Stimulated activated CD8-positive, alpha-beta memory T cell treated with anti-CD3 and anti-CD28 coated beads, Interleukin-7, amount 100 ng/mL, for 48 hours (primary cell): ENCODE data around the gene PDE8A.

Experiments used
- DNase-seq, 2 donors: peaks; one replicate each; pipeline ENCODE4 v3.0.0-alpha.2; 2020; ENCODE audit warnings: low read depth in 1 of 2; ENCODE audit errors: extremely low read depth in 1 of 2

The PDE8A gene

DNA sequence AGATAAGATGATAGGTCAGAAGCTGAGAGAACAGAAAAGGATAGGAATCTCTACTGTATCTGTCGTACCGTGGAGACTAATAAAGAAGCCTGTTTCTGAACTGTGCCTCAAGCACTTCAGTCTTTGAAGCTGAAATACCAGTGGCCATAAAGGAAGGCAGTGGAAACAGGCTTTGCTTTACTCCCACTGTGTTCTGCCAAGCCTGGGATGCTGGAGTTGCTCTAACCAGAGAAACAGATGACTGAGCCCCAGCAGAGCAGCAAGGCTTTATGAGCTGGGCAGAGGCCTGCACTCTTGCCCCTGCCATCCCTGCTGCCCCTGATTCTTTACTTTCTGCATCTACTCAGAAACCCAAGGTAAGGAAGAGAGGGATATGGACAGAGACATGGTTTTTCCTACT, 89.4 kb downstream of the PDE8A start:
- no peak for DNase-seq

DNA sequence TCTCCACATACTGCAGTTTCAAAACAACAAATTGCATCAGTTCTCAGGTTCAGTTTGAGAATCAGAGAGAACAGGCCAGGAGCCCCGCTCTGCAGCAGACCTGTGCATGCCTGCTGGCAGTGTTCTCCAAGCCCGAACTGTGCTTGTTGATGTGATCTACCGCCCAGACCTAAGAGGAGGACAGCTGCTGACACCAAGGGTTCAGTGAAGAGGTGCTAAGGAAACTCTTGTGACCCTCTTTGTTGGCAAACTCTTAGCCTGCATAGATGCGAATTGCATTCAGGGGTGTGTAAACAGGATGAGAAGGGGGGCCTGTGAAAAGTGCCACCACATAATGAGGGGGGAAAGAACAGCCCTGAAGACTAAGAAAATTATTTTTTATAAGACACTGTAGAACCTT, 89.8 kb downstream of the PDE8A start:
- no peak for DNase-seq

DNA sequence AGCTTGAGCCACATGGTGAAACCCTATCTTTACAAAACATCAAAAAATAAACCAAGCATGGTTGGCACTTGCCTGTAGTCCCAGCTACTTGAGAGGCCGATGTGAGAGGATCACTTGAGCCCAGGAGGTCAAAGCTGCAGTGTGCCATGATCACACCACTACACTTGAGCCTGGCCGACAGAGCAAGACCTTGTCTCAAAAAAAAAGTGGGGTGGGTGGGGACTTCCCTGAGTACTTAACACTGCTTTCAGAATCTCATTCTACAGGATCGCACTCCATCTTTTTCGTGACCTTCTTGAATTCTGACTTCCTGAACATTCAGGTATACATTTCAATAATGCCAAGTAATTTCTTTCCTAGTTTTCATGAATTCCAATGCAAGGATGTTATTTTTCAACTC, 91.3 kb downstream of the PDE8A start:
- DNase-seq, result no peak

DNA sequence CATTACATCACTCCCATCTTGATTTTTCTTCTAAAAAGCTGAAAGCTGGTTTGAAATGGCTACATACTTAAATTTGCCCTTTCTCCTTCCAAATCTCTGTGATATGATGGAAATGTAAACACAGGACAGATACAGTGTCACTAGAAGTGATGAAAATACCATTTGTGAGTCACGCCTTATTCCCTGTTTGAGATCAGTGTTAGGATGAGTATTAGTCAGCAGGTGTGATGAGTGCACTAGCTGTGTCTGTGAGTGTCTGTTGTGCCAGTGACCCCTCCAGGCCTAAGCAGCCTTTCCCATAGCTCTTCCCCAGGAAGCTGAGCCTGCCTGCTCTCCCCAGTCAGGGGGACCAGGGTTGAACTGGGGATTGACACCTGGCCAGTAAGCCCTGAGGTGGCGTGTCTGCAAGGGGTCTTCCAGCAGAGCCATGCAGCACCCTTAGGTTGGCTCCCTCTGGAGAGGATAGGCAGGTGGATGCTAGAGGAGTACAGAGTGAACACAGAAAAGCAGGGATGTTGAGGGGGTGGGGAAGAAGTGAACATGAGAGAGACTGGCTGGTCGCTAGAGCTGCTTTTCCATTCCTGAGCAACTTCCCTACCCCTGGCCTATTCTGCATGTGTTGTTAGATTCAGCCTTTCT, 92.0 kb downstream of the PDE8A start:
- peak; percentile 1 to 7 for DNase-seq

DNA sequence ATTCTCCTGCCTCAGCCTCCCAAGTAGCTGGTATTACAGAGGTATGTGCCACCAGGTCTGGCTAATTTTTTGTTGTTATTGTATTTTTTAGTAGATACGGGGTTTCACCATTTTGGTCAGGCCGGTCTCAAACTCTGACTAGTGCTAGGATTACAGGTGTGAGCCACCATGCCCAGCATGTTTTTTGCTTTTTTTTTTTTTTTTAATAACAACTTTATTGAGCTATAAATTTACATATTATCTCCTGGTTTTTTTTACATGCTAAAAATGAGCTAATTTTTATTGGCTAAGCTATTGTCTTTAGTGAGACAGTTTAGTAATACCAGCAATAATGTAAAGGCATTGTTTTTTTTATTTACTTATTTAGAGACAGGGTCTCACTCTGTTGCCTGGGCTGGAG, 105.2 kb downstream of the PDE8A start:
- DNase-seq, result no peak

DNA sequence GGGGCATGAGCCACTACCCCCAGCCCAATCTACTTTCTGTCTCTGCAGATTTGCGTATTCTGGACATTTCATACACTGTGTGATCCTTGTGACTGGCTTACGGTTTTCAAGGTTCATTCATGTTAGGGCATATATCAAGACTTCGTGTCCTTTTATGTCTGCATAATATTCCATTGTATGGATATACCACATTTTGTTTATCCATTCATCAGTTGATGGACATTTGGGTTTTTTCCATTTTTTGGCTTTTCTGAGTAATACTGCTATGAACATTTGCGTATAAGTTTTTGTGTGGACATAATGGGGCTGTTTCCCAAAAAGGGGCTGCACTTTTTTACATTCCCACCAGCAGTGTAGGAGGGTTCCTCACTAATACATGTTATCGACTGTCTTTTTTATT, 106.6 kb downstream of the PDE8A start:
- DNase-seq, result no peak

DNA sequence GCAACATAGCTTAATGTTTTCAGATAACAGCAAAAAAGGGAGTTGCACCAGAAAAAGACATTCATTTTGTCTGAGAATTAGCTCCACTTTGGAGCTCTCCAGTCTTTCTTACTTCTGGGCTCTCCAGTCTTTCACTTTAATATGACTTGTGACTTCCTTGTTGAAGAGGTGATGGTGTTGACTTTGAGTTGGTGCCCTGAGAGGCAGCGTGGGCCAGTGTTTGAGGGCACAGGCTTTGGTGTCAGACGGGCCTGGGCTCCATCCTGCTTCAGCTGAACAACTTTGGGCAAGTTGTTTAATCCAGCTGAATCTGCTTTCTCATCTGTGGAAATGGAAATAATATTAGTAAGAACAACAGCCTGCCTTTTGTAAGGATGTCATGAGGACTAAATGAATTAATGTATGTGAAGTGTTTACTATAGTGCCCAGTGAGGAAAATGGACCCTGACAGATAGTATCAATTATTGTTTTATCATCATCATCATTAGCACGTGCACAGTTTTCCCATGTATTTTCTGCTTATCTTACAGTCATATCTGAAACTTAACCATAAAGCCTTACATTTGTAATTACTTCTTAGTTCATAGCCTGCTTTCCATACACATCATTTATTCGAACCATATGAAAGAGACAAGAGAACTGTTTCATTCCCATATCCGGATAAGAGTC, 108.4 kb downstream of the PDE8A start:
- no peak for DNase-seq

DNA sequence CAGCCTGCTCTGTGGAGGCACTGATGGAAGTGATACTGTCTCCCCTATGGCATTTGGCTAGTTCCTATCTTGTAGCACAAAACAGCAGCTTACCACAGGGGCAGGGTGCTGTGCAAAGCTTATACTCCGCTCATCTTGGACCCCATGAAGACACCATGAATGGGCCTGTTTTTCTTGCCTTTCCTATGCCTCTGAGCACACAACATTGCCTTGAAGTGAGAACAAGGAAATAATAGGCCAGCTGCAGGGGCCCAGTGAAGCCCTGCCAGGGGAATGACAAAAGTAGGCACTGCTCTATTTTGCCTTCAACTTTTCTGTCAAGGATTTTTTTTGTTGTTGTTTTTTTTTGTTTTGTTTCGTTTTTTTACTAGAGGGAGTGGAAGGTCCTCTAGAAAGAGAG, 110.3 kb downstream of the PDE8A start:
- no peak for DNase-seq

DNA sequence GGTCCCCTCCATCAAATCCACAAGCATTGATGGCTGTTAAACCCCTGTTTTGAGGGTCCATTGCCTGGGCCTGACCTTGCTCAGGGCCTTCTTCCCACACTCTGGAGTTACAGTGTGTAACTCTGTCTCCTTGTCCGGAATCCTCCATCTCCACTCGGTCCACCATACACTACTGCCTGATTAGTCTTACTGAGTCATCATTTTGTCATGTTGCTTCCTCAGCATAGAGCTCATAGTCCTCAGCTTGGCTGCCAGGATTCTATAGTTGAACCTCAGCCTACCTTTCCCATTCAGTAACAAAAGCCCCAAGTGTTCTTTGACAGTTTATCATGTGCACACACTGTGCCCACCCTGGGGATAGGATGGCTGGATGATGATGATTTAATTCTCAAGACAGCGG, 113.0 kb downstream of the PDE8A start:
- DNase-seq, result no peak

DNA sequence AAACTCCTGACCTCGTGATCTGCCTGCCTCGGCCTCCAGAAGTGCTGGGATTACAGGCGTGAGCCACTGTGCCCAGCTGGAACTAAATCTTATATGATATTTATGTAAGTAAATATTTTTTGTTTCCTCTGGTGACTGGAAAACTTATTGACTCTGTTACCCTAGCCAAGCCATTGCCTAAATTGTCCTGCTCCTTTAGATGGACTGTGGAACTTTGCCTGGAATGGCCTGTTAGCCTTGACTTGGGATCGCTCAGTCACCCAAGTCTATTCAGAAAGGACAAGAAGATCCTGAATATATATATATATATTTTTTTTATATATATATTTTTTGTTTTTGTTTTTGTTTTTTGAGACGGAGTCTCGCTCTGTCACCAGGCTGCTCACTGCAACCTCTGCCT, 113.9 kb downstream of the PDE8A start:
- no peak for DNase-seq

DNA sequence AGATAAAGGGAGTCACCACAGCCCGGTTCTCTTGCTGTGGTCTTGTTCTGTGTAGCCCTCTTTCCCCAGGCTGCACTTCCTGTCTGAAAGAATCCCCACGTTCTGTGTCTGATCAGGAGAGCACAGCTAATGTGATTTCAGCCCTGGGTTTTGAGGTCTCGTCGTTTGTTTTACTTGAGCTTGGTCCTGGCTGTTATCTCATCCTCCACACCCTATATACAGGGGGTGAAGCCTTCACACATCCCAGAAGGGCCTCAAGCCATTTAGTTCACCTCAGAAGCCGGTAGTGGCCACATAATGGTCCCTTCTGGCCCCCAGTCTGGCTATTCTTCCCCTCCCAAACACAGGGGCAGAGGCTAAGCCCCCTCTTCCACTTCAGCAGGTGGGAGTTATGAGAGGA, 115.6 kb downstream of the PDE8A start:
- no peak for DNase-seq

DNA sequence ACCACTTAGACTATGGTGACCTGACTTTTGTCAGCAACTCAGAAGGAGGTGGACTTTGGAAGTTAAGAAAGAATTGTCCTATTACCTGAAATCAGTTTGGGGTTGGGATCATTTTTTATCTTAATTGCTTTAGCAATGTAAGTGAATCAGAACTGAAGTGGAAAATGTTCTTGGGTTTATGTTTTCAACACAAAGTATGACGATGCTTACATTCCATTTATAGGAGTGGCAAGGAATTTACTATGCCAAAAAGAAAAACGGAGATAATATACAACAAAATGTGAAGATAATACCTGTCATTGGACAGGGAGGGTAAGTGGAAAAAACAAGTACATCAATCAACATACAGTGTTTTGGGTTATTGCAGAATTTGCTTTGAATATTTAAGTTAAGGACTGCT, 116.1 kb downstream of the PDE8A start:
- no peak for DNase-seq

DNA sequence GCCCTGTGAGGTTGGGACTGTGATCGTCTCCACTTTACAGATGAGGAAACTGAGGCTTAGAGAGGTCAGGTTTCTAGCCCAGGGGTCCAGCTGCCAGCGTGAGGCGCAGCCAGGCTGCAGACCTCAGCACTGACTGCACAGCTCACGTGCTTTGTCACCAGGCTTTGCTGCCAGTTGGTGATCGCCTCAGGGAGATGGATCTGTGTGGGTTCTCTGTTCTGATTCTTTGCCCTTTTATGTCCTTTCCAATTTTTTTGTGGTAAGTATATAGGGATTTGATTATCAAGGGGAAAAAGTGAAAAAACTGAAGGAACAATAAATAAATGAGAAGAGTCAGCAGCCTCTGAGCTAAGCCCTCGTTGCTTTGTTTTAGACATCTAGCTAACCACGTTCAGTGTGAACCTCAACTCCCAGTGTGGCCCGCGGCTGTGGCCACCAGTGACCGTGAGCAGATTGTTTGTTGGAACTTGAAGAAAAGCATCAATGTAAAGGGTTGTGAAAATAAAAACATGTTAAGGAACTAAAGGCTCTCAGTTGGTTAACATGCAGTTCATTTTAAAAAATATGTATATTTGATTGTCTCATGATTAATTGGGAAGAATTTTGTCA, 117.6 kb downstream of the PDE8A start:
- DNase-seq, result no peak

DNA sequence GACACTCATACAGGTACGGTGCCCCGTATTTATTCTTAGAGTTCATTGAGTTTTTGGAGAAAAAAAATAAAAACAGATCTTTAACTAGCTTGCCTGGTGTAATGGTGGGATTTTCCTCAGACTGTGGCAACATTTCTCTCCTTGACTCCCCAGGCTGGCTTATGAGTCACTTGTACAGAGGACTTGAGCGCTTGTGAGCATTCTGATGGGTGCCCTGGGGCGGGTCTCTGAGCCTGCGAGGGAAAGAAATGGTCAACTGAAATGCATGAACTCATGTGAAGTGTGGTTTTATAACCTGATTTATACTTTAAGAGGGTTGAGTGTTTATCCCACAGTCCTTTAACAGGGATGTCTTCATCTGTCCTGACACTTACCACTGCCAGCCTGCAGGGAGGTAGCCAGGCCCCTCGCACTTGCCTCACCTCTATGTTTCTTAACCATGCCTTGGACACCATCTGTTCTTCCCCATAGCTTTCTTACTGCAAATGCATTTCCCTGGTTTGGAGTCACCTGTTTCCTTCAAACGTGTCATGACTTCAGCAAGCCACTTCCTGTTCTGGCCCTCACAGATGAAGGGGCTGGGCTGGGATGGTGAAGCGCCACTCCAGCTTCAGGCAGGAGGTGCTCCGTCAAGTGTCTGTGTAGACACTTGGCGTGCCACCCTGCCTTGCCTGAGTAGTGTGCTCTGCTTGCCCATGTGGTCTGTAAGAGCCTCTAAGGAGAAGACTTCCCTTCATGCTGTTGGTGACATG, 118.7 kb downstream of the PDE8A start:
- no peak for DNase-seq

DNA sequence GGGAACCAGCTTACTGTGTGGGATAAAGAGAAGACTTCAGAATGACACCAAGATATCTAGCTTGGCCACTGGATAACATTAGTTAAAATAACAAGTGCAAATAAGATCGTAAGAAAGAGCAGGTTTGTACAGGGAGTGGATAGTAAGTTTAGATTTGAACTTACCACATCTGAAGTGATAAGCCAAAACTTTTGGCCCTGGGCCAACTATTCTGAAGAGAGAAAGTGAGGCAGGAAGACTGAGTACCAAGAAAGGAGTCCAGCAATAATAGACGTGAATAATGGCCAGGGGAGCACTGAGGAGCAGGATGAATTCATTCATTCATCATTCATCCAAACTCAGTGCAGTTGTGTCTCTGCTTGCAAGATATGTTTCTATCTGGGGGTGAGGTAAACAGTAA, 122.9 kb downstream of the PDE8A start:
- DNase-seq, result no peak

DNA sequence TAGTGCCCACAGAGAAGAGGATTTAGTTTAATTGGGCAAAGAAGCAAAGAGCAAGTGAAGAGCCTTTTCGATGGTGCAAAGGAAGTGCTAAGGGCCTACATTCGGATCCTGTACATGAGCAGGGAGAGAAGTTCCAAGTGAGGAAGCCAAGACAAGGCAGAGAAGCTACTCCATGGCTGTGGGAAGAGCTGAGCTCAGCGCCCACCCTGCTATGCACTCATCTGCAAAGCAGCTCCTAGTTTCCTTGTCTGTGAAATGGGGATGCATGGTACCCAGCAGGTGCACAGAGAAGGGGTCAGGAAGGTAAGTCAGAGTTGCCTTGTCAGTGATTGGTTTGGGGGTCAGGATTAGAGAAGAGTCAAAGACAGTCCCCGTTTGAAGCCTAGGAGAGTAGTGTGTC, 126.5 kb downstream of the PDE8A start:
- no peak for DNase-seq

DNA sequence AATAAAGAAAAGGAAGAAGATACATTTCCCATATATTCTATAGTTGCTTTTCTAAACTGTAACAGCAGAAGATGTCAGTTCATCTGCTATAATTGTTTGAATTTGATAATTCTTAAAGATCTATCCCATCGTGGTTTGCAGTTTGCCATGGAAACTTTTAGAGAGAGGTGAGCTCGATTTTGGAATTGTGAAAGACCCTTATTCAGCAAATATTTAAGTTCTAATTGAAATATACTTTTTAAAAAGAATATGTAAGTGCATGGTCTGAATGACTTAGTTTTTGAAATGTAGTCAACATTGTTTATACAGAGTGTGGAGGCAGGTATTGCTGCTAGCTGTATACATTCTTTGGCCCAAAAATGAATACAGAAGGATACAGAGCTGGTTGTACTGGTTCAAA, 127.7 kb downstream of the PDE8A start:
- DNase-seq, result no peak

DNA sequence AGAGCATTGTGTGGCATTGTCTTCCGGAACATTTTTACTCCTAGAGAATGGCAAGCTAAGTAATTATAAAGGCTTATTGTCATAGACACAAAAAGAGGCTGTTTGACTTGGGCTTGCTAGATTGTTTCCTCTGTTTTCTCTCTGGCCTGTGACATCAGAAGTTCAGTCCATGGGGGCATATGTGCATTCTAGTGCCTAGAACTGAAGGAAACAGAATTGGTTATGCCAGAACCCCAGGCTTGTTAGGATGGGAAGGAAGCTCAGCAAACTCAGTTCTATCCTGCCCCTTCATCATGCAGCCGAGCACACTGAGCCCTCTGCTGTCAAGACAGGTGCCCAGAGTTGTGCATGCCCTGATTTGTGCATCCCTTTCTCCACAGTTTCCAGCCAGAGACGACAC, 131.3 kb downstream of the PDE8A start:
- no peak for DNase-seq

DNA sequence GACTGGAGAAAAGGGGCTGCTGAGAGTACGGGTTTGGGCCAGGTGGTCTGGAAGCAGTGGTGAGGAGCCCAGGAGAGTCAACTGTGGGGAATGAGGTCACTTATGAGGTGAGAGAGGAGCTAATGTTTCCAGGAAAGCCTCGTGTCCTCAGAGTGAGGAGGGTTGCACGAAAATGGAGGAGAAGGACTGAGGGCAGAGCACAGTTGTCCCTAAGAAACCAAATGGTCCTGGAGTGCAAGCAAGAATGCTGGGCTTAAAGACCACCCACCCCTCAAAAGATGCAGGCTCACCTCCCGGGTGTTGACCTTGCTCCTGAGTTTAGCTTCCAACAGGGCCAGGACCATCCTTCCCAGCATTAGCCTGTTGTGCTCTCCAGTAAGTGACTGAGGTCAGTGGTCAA, 133.2 kb downstream of the PDE8A start:
- no peak for DNase-seq

DNA sequence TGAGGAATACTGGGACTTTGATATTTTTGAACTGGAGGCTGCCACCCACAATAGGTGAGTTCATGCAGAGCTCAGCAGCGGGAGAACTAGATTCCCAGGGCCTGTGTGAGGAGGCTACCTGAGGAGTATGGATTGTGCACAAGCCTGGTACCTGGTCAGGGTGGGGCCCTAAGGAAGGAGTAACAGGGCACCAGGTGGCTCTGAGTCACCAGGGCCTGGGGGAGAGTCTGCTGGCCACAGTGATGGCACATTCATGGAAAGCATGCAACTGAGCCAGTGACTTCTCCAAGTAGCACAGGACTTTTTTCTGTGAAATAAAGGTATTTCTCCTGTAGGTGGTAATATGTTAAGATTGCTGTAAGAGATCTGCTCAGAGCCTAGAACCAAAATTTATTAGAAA, 134.4 kb downstream of the PDE8A start:
- no peak for DNase-seq

DNA sequence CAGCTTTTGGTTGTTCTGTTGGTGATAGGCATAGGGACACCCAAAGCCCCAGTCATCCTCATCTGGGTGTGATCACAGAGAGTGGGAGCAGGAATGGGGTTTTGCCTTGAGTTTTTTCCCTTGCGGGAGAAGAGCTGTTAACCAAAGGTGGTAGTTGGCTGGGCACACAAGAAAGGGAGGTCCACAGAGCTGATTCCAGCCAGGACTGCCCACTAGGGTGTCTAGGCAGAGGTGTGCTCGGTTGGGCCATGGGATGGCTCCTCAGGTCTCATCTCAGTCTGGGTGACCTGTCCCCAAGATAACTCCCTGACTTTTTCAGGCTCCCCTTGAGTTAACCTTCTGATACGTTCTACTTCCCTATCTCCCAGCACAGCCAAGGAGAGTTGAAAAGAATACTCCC, 134.8 kb downstream of the PDE8A start:
- DNase-seq, result no peak
